Kidney tubule cell (primary cell): ENCODE results near the gene HGFAC.

Source experiments
- DNase-seq: peaks from one replicate; pipeline ENCODE4 v3.0.0-alpha.2; 2018; ENCODE audit warnings: low spot score

HGFAC gene

GRCh38 chr4:3426465-3427133 lies 15.2 kb upstream of the HGFAC start:
- no peak for DNase-seq

- no peak for DNase-seq
Measured at GRCh38 chr4:3427134-3427476, 14.7 kb upstream of the HGFAC start.

- no peak for DNase-seq
Measured at GRCh38 chr4:3427706-3428446, 13.9 kb upstream of the HGFAC start.

GRCh38 chr4:3429651-3430050 lies 12.1 kb upstream of the HGFAC start:
- no peak for DNase-seq

- no peak for DNase-seq
Measured at GRCh38 chr4:3430524-3430923, 11.2 kb upstream of the HGFAC start.

GRCh38 chr4:3431446-3431993 lies 10.2 kb upstream of the HGFAC start:
- DNase-seq: no peak

- no peak for DNase-seq
Measured at GRCh38 chr4:3432381-3432790, 9.4 kb upstream of the HGFAC start.

GRCh38 chr4:3433138-3433869 lies 8.5 kb upstream of the HGFAC start:
- no peak for DNase-seq

GRCh38 chr4:3434881-3435685 lies 6.7 kb upstream of the HGFAC start:
- no peak for DNase-seq

GRCh38 chr4:3435686-3435956 lies 6.1 kb upstream of the HGFAC start:
- DNase-seq: no peak

GRCh38 chr4:3436048-3436797 lies 5.5 kb upstream of the HGFAC start:
- DNase-seq: no peak

- DNase-seq: peak; percentile 90
Measured at GRCh38 chr4:3436798-3437581, 4.8 kb upstream of the HGFAC start.

GRCh38 chr4:3437582-3437936 lies 4.2 kb upstream of the HGFAC start:
- DNase-seq: no peak

GRCh38 chr4:3437998-3438846 lies 3.5 kb upstream of the HGFAC start:
- DNase-seq: no peak

GRCh38 chr4:3438847-3439180 lies 3.0 kb upstream of the HGFAC start:
- DNase-seq: no peak

GRCh38 chr4:3439391-3439790 lies 2.4 kb upstream of the HGFAC start:
- DNase-seq: no peak

- no peak for DNase-seq
Measured at GRCh38 chr4:3440011-3440410, 1.8 kb upstream of the HGFAC start.

- DNase-seq: peak; percentile 29
Measured at GRCh38 chr4:3440979-3441500, 728 bp upstream of the HGFAC start.

- no peak for DNase-seq
Measured at GRCh38 chr4:3442460-3442958, 741 bp downstream of the HGFAC start.
